B cell (primary cell): ENCODE data around the gene LBX2. TPM values are rescaled to one million over a fixed set of nuclear protein-coding genes. Genes with fewer than 3 reads are reported as not detected.

Source experiments
- ATAC-seq: fragments of 200-7000 bp; cut with Tn5 transposase; one replicate; pipeline ENCODE4 v1.10.0; 2021; ENCODE audit warnings: low read depth, mild to moderate bottlenecking, moderate number of reproducible peaks, moderate library complexity
- CTCF ChIA-PET: fragments of 350-600 bp; sonication (Branson Sonifier 250); formaldehyde crosslinking; loops from one replicate; lab custom pipeline; 2021; ENCODE audit warnings: antibody characterized with exemption, inconsistent platforms; lab: Charles Lee
- POLR2A ChIA-PET: fragments of 350-600 bp; sonication (Branson Sonifier 250); formaldehyde crosslinking; loops from one replicate; lab custom pipeline; 2021; ENCODE audit warnings: antibody characterized with exemption; lab: Charles Lee
- DNase-seq: peaks from one replicate; pipeline ENCODE4 v3.0.0; 2013
- H2AFZ ChIP-seq: 2 replicates; pipeline ENCODE4 v1.6.1; 2012; ENCODE audit warnings: mild to moderate bottlenecking, low read depth, low read length; ENCODE audit not compliant: insufficient read depth, poor library complexity, severe bottlenecking
- H3K27ac ChIP-seq, 2 donors: 1 replicate in 1 of 2; 2 replicates in 1 of 2; pipeline ENCODE4 v1.5.1; 2012 to 2013; ENCODE audit warnings: low read length in 2 of 2, mild to moderate bottlenecking in 2 of 2, moderate library complexity in 1 of 2
- H3K27me3 ChIP-seq, 4 experiments: fragments of 200-600 bp in 1 of 4; sonication (generic) in 1 of 4; replicated peaks in 1 of 4; 1 replicate in 2 of 4; 2 replicates in 2 of 4; pipeline versions ENCODE4 v1.6.1 to v1.7.0; 2013 to 2016; ENCODE audit warnings: low read length in 3 of 4, mild to moderate bottlenecking in 2 of 4, mixed read lengths in 1 of 4, moderate library complexity in 1 of 4; ENCODE audit not compliant: insufficient read depth in 4 of 4, control insufficient read depth in 3 of 4; ENCODE audit errors: control extremely low read depth in 1 of 4
- H3K36me3 ChIP-seq, 2 experiments: replicated peaks in 1 of 2; 1 replicate in 1 of 2; 2 replicates in 1 of 2; pipeline versions ENCODE4 v1.6.1 to v1.7.1; 2013; ENCODE audit warnings: low read length in 1 of 2; ENCODE audit not compliant: insufficient read depth in 2 of 2, control insufficient read depth in 1 of 2; ENCODE audit errors: control extremely low read depth in 1 of 2, extremely low read depth in 1 of 2
- H3K4me1 ChIP-seq, 2 donors: fragments of 200-600 bp in 1 of 2; sonication (generic) in 1 of 2; 1 replicate in 1 of 2; 2 replicates in 1 of 2; pipeline versions ENCODE4 v1.5.1 to v1.6.1; 2013 to 2017; ENCODE audit warnings: low read length in 2 of 2; ENCODE audit not compliant: control insufficient read depth in 2 of 2, insufficient read depth in 2 of 2
- H3K4me2 ChIP-seq: replicated peaks from 2 replicates; pipeline ENCODE3; 2012; ENCODE audit warnings: mild to moderate bottlenecking, low read depth, low read length; ENCODE audit not compliant: poor library complexity, severe bottlenecking
- H3K4me3 ChIP-seq, 5 experiments: fragments of 200-600 bp in 1 of 5; sonication (generic) in 1 of 5; 1 replicate in 3 of 5; 2 replicates in 2 of 5; pipeline versions ENCODE4 v1.5.1 to v1.7.0; 2011 to 2016; ENCODE audit warnings: low read length in 4 of 5, mild to moderate bottlenecking in 4 of 5, low read depth in 2 of 5, control low read depth in 1 of 5, moderate library complexity in 1 of 5; ENCODE audit not compliant: insufficient read depth in 1 of 5; ENCODE audit errors: control extremely low read depth in 1 of 5, extremely low read depth in 1 of 5
- H3K79me2 ChIP-seq: fragments of 200-600 bp; sonication (generic); one replicate; pipeline ENCODE4 v1.6.0; 2016; ENCODE audit warnings: low read length; ENCODE audit not compliant: control insufficient read depth, insufficient read depth
- H3K9ac ChIP-seq: fragments of 200-600 bp; sonication (generic); 2 replicates; pipeline ENCODE4 v1.6.1; 2017; ENCODE audit warnings: mild to moderate bottlenecking, low read length, moderate library complexity
- H3K9me3 ChIP-seq, 3 donors: one replicate each; pipeline versions ENCODE4 v1.6.1 to v1.7.1; 2013; ENCODE audit warnings: low read length in 2 of 3; ENCODE audit not compliant: control insufficient read depth in 2 of 3, insufficient read depth in 1 of 3; ENCODE audit errors: control extremely low read depth in 1 of 3
- H4K20me1 ChIP-seq: 2 replicates; pipeline ENCODE4 v1.6.0; 2012; ENCODE audit warnings: mild to moderate bottlenecking, low read length; ENCODE audit not compliant: insufficient read depth, control insufficient read depth, poor library complexity, severe bottlenecking
- H3K27ac Mint-ChIP-seq: one replicate; pipeline ENCODE4 v1.8.0; 2021; ENCODE audit warnings: mixed read lengths
- H3K27me3 Mint-ChIP-seq: one replicate; pipeline ENCODE4 v1.8.0; 2021; ENCODE audit warnings: mixed read lengths
- H3K4me1 Mint-ChIP-seq: one replicate; pipeline ENCODE4 v1.8.0; 2021; ENCODE audit warnings: mixed read lengths
- H3K4me3 Mint-ChIP-seq: one replicate; pipeline ENCODE4 v1.8.0; 2021; ENCODE audit warnings: mixed read lengths
- H3K9me3 Mint-ChIP-seq: one replicate; pipeline ENCODE4 v1.8.0; 2022; ENCODE audit warnings: mixed read lengths; ENCODE audit not compliant: insufficient read depth
- EZH2 ChIP-seq: IDR thresholded peaks from 2 replicates; pipeline ENCODE4 v1.6.1; 2012; ENCODE audit warnings: borderline replicate concordance, low read depth, mild to moderate bottlenecking, moderate library complexity, low read length; ENCODE audit not compliant: insufficient read depth, poor library complexity, severe bottlenecking
- WGBS: methylation state at CpG from one replicate; pipeline ENCODE4 v1.1.5; 2013; ENCODE audit warnings: missing lambda C conversion rate; ENCODE audit not compliant: insufficient coverage; 5-methylcytosine and 5-hydroxymethylcytosine counted together
- intact Hi-C: fragments of 100-400 bp; cut with micrococcal nuclease; formaldehyde crosslinking; loops from one replicate; pipeline ENCODE4 v1.10.0; 2022
- polyA plus RNA-seq: library from polyadenylated mRNA; depleted of rRNA; stranded (reverse); fragments of >200 nt; gene quantifications from 2 replicates; pipeline ENCODE4 v1.2.3, GENCODE V29; 2012
- total RNA-seq, 2 donors: library from RNA; stranded (reverse); fragments of 120-200 nt in 1 of 2; gene quantifications; 1 replicate in 1 of 2; 2 replicates in 1 of 2; pipeline versions ENCODE4 v1.2.3 to v1.2.4, GENCODE V29; 2013 to 2022
- TF ChIP-seq, protein P1 (sequence below): fragments of 200-600 bp; IDR thresholded peaks from one replicate; pipeline ENCODE4 v1.8.0; 2022; ENCODE audit warnings: antibody characterized with exemption, mild to moderate bottlenecking

LBX2 gene
- total and polyA plus RNA-seq, 2 donors (not counting 1 experiment from before 2014, with no cell fraction given), result 1.1 to 2.0 TPM

- H3K9me3 Mint-ChIP-seq, result no peaks in the 10 kb centered on the region
- POLR2A ChIA-PET, result interaction anchor here (1.4 kb wide), 1 partner anchor 13 kb away, joined by 4 read pairs; the partner anchor contains the start of gene DQX1
- Histone ChIP-seq H3K36me3 (no peaks in the 10 kb centered on the region), H3K27me3 (peaks cover 2 to 75% (median 48%) of the 10 kb centered on the region in 4 experiments), H3K4me1 (peaks cover 42 to 47% of the 10 kb centered on the region in 2 donors), H2AFZ (no peak overlapping the region), H3K4me2 (no peak overlapping the region), H3K9ac (no peak overlapping the region), H3K9me3 (peaks cover 0 to 31% (median 0%) of the 10 kb centered on the region in 3 donors), H3K27ac (no peak overlapping the region), H4K20me1 (peaks cover 6% of the 10 kb centered on the region), H3K4me3 (no peak overlapping the region), H3K79me2 (no peaks in the 10 kb centered on the region)
- DNase-seq (no peak), ATAC-seq (no peak)
- H3K4me1 Mint-ChIP-seq, result peaks cover 36% of the 10 kb centered on the region
- peak overlapping the region; percentile 60 for H3K4me3 Mint-ChIP-seq
- intact Hi-C loops, result no loop called here
- CTCF ChIA-PET, result interaction anchor here (0.5 to 1.5 kb wide), 3 partner anchors 15 to 74 kb away, joined by 4 read pairs; no protein-coding TSS in a partner anchor
- 13% methylated on average over 35 of the region's 36 CpGs for WGBS
- H3K27ac Mint-ChIP-seq, result peak overlapping the region; percentile 53
- peaks cover 51% of the 10 kb centered on the region for H3K27me3 Mint-ChIP-seq
- TF ChIP-seq, protein P1, sequence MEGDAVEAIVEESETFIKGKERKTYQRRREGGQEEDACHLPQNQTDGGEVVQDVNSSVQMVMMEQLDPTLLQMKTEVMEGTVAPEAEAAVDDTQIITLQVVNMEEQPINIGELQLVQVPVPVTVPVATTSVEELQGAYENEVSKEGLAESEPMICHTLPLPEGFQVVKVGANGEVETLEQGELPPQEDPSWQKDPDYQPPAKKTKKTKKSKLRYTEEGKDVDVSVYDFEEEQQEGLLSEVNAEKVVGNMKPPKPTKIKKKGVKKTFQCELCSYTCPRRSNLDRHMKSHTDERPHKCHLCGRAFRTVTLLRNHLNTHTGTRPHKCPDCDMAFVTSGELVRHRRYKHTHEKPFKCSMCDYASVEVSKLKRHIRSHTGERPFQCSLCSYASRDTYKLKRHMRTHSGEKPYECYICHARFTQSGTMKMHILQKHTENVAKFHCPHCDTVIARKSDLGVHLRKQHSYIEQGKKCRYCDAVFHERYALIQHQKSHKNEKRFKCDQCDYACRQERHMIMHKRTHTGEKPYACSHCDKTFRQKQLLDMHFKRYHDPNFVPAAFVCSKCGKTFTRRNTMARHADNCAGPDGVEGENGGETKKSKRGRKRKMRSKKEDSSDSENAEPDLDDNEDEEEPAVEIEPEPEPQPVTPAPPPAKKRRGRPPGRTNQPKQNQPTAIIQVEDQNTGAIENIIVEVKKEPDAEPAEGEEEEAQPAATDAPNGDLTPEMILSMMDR, result no peak
- TF ChIP-seq EZH2, result no peak
Measured at GRCh38 chr2:74512744-74513604, 13.6 kb upstream of the LBX2 start.
